GM12875 (cell line): Measurements from ENCODE around the gene JADE2.
"Not testable (repeated sequence)": the region's sequence is repeated elsewhere in the genome, so short reads cannot be mapped to it uniquely, and the experiment has no call there.

ENCODE experiments used
- H3K4me3 ChIP-seq: one replicate; pipeline ENCODE4 v1.5.1; 2011; ENCODE audit warnings: low read depth, low read length, control low read depth
- CTCF ChIP-seq: IDR thresholded peaks from 2 replicates; pipeline ENCODE4 v1.5.1; 2011; ENCODE audit warnings: low read depth, mild to moderate bottlenecking, control low read depth, inconsistent platforms, low read length, moderate library complexity, borderline replicate concordance; ENCODE audit not compliant: insufficient read depth

Gene JADE2

GRCh38 chr5:134594797-134595457 is 69.5 kb downstream of the JADE2 start:
- TF ChIP-seq CTCF = no peak
- H3K4me3 ChIP-seq = no peak overlapping the region

- no peak overlapping the region for H3K4me3 ChIP-seq
- no peak for TF ChIP-seq CTCF
These were observed 70.0 kb downstream of the JADE2 start for GRCh38 chr5:134595458-134595838.

GRCh38 chr5:134599820-134600219 is 74.3 kb downstream of the JADE2 start:
- H3K4me3 ChIP-seq = not testable (repeated sequence)

GRCh38 chr5:134600600-134600999 is 75.1 kb downstream of the JADE2 start:
- TF ChIP-seq CTCF = no peak
- no peak overlapping the region for H3K4me3 ChIP-seq

- TF ChIP-seq CTCF = no peak
- no peak overlapping the region for H3K4me3 ChIP-seq
These were observed 77.6 kb downstream of the JADE2 start for GRCh38 chr5:134603059-134603458.

- no peak for TF ChIP-seq CTCF
- no peak overlapping the region for H3K4me3 ChIP-seq
These were observed 79.4 kb downstream of the JADE2 start for GRCh38 chr5:134604908-134605307.

- H3K4me3 ChIP-seq = no peak overlapping the region
- no peak for TF ChIP-seq CTCF
These were observed 81.3 kb downstream of the JADE2 start for GRCh38 chr5:134606726-134607125.

GRCh38 chr5:134608555-134608954 is 83.1 kb downstream of the JADE2 start:
- TF ChIP-seq CTCF = no peak
- H3K4me3 ChIP-seq = no peak overlapping the region
